GM19351 (cell line): ENCODE data around the gene KLHL35.
A peak's percentile ranks its signal among the peaks of the same experiment; 100 is the strongest.

Source experiments
- ATAC-seq: cut with Tn5 transposase; IDR thresholded peaks from one replicate; pipeline ENCODE4 v1.9.1; 2021; ENCODE audit warnings: mild to moderate bottlenecking, moderate library complexity; ENCODE audit not compliant: unreplicated experiment

The KLHL35 gene

GRCh38 chr11:75469785-75470405 is 36.9 kb upstream of the KLHL35 start:
- ATAC-seq, result no peak

- no peak for ATAC-seq
Measured at GRCh38 chr11:75468534-75469340, 35.7 kb upstream of the KLHL35 start.

DNA sequence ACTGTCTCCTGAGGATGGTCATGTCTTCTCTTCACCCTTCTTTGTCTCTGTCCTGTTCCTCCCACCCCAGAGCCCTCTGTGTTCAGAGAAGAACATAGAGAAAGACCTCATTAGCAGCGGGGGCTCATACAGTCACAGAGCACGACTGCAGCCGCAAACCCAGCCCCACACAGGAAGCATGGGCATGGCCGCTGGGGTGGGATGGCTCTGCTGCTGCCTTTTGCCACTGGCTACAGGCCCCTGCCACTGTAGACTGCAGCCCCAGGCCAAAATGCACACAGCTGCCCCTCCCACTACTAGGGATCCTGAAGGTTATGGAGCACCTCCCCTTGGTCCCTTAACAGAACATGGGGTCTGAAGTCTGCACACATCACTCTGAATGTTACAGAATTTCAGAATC is 34.9 kb upstream of the KLHL35 start:
- ATAC-seq, result no peak

DNA sequence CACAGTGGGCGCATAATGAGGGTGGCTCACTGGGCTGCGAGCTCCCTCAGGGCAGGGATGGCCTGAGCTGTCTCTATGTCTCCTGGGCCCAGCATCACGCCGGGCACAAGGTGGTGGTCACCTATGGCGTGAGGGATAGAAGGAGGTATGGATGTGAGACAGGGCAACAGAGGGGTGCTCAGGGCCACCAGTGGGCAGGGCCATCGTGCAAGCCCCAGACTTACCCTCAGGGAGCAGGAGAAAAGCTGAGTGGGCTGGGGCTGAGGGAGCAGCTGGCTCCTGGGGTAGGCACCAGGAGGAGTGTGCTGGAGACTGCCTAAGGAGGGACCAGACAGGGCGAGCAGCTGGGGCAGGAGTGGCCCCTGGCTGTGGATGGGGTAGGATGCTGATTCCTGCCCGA is 34.3 kb upstream of the KLHL35 start:
- no peak for ATAC-seq

- no peak for ATAC-seq
Measured at GRCh38 chr11:75465701-75466531, 32.9 kb upstream of the KLHL35 start.

DNA sequence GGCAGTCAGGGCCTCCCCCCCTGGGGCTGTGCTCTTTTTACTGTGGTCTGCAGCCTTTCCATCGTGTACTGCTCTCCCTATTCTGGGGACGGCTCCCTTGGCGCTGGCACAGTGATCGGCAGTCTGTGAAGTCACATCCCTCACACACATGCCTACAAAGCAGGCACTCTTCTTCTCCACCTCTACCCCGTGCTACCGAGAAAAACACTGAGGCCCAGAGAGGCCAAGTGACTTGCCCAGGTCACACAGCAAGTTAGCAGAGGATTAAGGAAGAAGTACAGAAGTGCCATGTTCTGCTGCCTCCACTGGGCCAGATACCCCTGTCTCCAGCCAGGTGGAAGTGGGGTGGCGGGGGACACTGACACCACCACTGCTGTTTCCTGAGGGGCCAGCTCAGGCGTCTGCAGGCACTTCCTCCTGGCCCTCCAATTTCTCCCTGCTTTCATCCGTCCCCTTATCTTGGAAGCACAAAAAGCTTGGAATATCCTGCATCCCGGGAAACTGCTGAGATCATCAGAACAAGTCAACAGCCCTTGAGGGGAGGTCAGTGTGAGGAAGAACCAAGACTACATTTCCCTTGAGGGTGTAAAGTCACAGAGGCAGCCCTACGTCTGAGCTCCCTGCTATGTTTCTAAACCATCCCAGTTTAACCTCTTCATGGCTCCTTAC is 30.2 kb upstream of the KLHL35 start:
- ATAC-seq, result no peak

DNA sequence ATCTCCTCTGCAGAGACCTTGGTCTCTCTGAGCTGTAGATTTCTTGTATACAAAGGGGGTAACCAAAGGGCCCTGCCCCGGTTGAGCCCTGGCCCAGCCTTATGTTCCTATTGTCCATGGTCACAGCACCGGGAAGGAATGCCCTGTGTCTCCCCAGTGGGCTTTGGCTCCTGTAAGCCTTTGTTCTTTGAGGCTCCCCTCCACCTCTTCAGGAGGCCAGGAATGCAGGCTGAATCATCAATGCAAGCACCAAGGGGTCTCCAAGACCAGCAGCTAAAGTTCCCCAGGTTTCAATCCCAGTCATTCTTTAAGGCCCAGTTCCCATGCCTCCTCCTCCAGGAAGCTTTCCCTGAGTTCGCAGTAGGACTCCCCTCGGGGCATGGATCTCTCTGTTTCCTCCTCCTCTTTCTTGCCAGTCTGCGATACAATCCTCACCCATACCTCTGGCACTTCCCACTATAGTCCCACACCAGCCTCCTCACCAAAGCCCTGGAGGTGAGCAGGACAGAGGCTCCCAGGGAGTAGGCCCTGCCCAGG is 29.2 kb upstream of the KLHL35 start:
- ATAC-seq, result no peak

DNA sequence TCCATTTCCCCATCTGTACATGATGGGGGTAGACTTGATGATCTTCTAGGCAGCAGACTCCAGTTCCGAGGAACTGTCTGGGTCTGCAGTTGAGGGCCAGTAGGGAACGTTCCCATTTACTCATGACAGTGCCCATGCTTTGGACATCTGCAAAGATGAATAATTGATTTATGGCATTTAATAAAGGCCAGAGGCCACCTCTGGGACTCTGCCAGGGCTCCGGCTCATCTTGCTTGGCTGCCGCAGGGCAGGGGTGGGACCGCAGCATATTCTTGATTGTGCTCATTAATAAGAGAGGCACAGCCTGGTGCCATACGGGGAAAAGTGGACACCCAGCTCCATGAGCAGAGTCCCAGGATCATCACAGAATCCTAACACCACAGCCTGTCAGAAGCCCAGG is 28.1 kb upstream of the KLHL35 start:
- no peak for ATAC-seq

DNA sequence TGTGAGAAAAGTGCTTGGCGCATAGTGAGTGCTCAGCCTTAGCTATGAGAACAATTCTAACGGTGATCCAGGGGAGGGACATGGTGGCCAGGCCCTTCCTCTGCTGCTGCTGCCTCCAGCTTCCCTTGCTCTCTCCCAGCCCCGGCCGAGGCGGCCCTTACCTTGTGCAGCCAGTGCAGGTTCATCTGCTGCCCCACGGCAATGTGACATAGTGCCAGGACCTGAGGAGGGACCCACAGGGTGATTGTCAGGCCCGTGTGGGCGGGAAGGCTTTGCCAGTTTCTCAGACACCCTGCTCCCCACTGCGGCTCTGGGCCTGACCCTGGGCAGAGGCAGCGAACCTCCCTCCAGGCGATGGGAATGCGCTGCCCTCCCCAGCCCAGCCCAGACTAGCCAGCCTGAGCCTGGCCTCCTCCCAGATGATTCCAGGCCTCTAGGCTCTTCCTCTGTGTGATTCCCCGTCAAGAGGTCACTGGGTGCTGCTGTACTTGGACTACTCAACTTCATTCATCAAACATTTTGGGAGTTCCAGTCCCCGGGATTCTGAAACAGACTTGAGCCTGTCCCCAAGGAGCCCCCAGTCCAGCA is 23.7 kb upstream of the KLHL35 start:
- no peak for ATAC-seq

- ATAC-seq, result no peak
Measured at GRCh38 chr11:75454987-75455386, 22.0 kb upstream of the KLHL35 start.

GRCh38 chr11:75453916-75454655 is 21.1 kb upstream of the KLHL35 start:
- no peak for ATAC-seq

GRCh38 chr11:75450826-75451821 is 18.1 kb upstream of the KLHL35 start:
- no peak for ATAC-seq

DNA sequence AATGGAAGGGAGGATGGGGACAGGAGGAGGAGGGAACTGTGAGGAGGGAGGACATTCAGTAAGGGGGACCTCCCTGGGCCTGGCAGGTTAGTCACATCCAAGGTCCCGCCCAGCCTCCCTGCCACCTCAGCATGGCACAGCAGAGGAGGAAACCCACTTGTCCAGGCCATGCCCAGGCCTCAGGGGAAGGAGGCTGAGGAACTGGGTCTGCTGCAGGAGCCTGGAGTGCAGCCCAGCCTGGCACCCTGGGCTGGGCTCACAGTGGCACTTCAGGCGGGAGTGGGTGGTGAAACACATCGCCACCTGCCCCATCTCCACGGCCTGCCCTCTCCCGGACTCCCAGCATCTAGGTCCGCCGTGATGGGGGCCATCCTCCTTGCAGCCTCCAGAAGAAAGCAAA is 17.2 kb upstream of the KLHL35 start:
- ATAC-seq, result no peak

DNA sequence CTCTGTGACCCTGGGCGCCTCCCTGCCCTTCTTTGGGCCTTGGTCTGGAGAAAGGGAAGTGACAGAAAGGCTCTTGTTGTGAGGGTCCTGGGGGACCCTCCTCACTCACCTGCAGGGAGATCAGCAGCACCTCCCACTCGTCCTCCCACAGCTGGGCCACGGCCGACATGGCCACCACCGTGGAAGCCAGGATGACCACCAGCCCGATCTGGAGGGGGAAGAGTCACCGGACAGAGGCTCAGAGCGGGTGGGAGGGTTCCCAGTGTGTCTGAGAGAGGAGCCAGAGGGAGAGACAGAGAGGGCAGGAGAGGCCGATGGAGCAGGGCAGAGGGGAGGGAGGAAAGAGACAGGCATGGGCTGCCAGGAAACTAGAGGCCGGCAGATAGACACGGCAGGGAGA is 16.8 kb upstream of the KLHL35 start:
- no peak for ATAC-seq

DNA sequence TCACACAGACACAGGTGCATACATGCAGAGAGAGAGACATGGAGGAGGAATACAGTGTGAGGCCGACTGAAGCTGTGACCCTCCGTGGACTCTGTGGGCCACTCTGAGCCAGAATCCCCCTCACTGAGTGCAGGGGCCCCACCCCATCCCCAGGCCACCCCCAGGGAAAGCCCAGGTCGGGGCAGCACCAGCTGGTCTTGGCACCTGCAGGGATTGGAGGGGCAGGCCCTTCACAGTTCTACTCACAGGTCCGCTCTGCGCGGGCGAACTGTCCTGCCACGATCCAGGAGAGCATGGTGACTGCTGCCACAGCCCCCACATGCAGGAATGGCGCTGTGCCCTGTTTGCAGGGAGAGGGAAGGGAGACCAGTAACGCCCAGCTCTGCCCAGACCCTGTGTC is 16.3 kb upstream of the KLHL35 start:
- ATAC-seq, result no peak

DNA sequence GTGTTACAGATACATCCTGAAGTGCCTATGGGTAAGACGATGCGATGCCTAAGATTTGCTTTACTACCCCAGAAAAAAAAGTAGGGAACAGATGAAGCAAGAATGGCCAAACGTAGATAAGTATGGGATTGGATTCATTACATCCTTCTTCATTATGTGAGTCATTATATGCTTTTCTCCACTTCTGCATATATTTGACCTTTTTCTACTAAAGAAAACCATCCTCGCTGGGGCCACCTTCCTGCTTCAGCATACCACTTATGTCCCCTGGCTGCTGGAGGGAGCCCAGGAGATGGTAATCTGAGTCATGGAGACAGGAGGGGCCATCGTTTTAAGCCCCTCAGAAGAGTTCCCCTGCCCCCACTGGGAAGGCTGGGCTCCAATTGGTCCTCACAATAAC is 14.4 kb upstream of the KLHL35 start:
- no peak for ATAC-seq

DNA sequence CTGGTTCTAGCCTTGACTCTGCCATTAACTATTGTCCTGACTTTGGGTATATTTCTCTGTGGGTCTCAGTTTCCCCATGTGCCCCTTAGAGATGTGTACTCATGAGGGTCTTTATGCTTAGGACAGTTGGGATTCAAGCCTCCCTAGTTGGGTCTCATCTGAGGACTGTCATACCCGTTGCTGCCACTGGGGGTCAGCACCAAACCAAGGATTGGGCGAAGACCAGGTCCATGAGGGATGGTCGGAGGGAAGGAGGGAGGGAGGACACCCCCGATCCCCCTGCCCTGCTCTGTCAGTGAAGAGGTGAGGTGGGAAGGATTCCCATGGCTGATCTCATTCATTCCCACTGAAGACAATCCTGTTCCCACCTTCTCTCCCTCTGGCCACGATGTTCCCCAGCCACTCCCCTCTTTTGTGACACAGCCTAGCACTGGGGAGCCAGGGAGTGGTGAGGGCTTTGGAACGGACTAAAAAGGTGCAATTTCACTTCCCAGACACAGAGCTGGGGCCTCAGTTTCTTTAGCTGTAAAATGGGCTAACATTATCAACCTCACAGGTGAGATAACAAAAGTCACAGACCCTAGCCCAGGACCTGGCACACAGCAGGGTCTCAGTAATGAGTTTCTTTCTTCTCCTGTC is 12.4 kb upstream of the KLHL35 start:
- peak; percentile 45 for ATAC-seq

- ATAC-seq, result no peak
Measured at GRCh38 chr11:75443043-75443442, 10.0 kb upstream of the KLHL35 start.
